Measurements from ENCODE around the gene C2orf76.
A peak's percentile ranks its signal among the peaks of the same experiment; 100 is the strongest.

Gene C2orf76

DNA sequence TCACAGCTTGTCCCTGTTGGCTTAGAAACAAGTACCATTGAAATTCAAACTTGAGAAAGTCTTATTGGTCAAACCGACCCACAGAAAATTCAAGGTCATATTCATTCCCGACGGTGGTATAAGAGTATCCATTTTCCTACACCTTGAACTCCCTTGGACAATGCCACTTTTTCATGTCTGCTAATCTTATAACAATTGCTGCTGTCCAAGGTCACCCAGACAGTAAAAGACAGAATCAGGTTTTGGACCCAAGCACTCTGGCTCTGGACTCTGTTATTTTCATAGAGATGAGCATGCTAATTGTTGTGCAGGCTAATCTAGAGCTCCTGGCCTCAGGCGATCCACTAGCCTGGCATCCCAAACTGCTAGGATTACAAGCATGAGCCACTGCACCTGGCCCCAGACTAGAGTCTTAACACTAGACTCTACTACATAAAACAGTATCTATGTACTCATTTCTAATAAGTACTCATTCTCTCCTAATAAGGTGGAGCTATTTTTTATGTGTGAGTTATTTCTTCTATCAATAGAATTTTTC, 57.8 kb downstream of the C2orf76 start:
- TF ChIP-seq, protein P1, sequence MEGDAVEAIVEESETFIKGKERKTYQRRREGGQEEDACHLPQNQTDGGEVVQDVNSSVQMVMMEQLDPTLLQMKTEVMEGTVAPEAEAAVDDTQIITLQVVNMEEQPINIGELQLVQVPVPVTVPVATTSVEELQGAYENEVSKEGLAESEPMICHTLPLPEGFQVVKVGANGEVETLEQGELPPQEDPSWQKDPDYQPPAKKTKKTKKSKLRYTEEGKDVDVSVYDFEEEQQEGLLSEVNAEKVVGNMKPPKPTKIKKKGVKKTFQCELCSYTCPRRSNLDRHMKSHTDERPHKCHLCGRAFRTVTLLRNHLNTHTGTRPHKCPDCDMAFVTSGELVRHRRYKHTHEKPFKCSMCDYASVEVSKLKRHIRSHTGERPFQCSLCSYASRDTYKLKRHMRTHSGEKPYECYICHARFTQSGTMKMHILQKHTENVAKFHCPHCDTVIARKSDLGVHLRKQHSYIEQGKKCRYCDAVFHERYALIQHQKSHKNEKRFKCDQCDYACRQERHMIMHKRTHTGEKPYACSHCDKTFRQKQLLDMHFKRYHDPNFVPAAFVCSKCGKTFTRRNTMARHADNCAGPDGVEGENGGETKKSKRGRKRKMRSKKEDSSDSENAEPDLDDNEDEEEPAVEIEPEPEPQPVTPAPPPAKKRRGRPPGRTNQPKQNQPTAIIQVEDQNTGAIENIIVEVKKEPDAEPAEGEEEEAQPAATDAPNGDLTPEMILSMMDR (IDR thresholded peaks at IDR 0.05; ENCODE audit: insufficient read depth, low read length), result no peak
- TF ChIP-seq, protein P2, sequence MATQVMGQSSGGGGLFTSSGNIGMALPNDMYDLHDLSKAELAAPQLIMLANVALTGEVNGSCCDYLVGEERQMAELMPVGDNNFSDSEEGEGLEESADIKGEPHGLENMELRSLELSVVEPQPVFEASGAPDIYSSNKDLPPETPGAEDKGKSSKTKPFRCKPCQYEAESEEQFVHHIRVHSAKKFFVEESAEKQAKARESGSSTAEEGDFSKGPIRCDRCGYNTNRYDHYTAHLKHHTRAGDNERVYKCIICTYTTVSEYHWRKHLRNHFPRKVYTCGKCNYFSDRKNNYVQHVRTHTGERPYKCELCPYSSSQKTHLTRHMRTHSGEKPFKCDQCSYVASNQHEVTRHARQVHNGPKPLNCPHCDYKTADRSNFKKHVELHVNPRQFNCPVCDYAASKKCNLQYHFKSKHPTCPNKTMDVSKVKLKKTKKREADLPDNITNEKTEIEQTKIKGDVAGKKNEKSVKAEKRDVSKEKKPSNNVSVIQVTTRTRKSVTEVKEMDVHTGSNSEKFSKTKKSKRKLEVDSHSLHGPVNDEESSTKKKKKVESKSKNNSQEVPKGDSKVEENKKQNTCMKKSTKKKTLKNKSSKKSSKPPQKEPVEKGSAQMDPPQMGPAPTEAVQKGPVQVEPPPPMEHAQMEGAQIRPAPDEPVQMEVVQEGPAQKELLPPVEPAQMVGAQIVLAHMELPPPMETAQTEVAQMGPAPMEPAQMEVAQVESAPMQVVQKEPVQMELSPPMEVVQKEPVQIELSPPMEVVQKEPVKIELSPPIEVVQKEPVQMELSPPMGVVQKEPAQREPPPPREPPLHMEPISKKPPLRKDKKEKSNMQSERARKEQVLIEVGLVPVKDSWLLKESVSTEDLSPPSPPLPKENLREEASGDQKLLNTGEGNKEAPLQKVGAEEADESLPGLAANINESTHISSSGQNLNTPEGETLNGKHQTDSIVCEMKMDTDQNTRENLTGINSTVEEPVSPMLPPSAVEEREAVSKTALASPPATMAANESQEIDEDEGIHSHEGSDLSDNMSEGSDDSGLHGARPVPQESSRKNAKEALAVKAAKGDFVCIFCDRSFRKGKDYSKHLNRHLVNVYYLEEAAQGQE (IDR thresholded peaks at IDR 0.05; ENCODE audit: insufficient replicate concordance, low read depth), result peak; percentile 75
- DNase-seq (ENCODE audit: low read depth in 1 of 2, low spot score in 1 of 2), result no peak
- Histone ChIP-seq H3K4me3 (replicated peaks; ENCODE audit: insufficient read depth, low read length) (no peak overlapping the region), H3K27ac (replicated peaks) (no peak overlapping the region), H3K27me3 (ENCODE audit: insufficient read depth, poor library complexity, severe bottlenecking) (no peaks in the 10 kb centered on the region)

GRCh38 chr2:119307419-119308140, 59.1 kb downstream of the C2orf76 start:
- H3K27me3 ChIP-seq (ENCODE audit: insufficient read depth, poor library complexity, severe bottlenecking), result no peaks in the 10 kb centered on the region
- TF ChIP-seq, protein P2 (IDR thresholded peaks at IDR 0.05; ENCODE audit: insufficient replicate concordance, low read depth), result no peak
- TF ChIP-seq, protein P1 (IDR thresholded peaks at IDR 0.05; ENCODE audit: insufficient read depth, low read length), result no peak
- TF ChIP-seq GABPA (IDR thresholded peaks at IDR 0.05; ENCODE audit: low read depth) (no peak), POLR2AphosphoS5 (IDR thresholded peaks at IDR 0.05; ENCODE audit: low read depth) (no peak), SPI1 (IDR thresholded peaks at IDR 0.05; ENCODE audit: borderline replicate concordance, low read depth) (no peak)
- H3K27ac ChIP-seq (replicated peaks), result no peak overlapping the region
- DNase-seq (ENCODE audit: low read depth in 1 of 2, low spot score in 1 of 2), result no peak
- no peak overlapping the region for H3K4me3 ChIP-seq (replicated peaks; ENCODE audit: insufficient read depth, low read length)

DNA sequence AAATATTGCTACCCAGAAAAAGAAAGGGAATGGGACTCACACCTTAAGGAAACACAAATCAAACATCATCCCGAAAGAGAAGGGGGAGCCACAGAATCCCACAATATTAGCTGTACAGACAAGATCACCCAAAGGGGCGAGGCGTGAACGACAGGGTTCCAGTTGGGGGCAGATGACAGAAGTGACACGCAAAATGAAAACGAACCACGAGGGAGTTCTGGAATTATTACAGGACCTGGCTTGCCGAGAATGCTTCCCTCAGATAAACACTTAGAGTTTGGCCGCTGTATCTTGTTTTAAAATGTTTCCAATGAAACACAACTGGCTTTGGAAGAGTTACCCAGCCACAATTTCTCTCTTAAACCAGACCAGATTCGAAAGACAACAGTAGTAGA, 60.4 kb downstream of the C2orf76 start:
- DNase-seq (ENCODE audit: low read depth in 1 of 2, low spot score in 1 of 2), result no peak
- H3K4me3 ChIP-seq (replicated peaks; ENCODE audit: insufficient read depth, low read length), result no peak overlapping the region
- H3K27me3 ChIP-seq (ENCODE audit: insufficient read depth, poor library complexity, severe bottlenecking), result no peaks in the 10 kb centered on the region
- TF ChIP-seq, protein P1 (IDR thresholded peaks at IDR 0.05; ENCODE audit: insufficient read depth, low read length), result no peak
- TF ChIP-seq GABPA (IDR thresholded peaks at IDR 0.05; ENCODE audit: low read depth), result no peak
- no peak for TF ChIP-seq SPI1 (IDR thresholded peaks at IDR 0.05; ENCODE audit: borderline replicate concordance, low read depth)
- TF ChIP-seq, protein P2 (IDR thresholded peaks at IDR 0.05; ENCODE audit: insufficient replicate concordance, low read depth), result no peak
- TF ChIP-seq POLR2AphosphoS5 (IDR thresholded peaks at IDR 0.05; ENCODE audit: low read depth), result no peak
- no peak overlapping the region for H3K27ac ChIP-seq (replicated peaks)
